ENCODE results near the gene SUN5. TPM values are rescaled to one million over a fixed set of nuclear protein-coding genes. Genes with fewer than 3 reads are reported as not detected.
"Not testable (repeated sequence)": the region's sequence is repeated elsewhere in the genome, so short reads cannot be mapped to it uniquely, and the experiment has no call there.

The SUN5 gene
- polyA plus RNA-seq, 4 donors: not detected

DNA sequence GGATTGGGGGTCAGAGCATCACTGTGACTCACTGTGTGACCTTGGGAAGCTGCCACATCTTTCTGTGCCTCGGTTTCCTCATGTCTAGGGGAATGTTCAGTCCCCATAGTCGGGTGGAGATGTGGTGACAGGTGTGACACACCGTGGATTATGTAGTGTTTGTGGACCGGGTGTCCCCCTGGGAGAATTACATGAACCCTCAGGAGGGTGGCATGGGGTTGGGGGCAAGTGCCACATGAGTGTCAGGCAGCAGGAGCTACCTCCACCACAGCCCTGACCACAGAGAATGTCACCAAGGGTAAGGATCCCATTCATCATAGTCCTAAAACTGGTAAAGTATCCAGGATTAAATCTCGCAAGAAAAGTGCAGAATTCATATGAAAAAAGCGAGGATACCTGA lies 23.2 kb downstream of the SUN5 start:
- DNase-seq (ENCODE audit: low read depth in 4 of 4, low spot score in 2 of 4): no peak

DNA sequence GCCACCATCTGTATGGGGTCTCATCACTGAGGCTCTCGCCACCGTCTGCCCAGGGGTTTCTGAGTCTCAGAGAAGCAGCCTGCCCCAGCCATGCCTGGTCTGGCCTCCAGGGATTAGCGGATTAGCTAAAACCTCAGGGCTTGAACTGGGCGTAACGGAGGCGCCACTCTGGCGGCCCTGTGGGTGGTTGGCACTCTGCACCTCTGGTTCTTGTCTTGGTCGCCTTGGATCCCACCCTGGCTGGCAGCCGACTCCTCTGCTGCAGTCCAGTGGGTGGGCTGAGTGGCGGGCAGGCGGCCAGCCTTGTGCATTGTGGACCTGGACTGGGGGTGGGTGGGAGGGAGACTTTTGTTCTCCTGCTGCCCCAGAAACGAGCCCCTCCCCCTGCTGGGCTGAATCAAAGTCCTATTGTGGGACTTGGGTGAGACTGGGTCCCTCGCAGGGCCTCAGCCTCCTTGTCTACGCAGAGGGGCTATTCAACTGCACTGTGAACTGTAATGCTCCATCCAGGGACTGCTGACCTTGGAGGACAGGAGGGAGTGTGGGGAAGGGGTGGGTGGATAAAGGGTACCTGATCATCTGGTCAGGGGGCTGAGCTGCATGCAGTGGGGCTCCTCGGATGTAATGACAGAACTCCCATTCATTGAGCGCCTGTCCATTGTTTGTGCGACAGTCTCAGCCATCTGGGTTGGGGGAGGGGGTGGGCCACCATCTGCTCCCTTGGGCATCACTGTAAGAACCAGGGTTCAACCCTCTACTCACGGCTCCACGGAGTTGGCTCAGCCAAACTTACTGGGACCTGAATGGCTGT lies 23.9 kb downstream of the SUN5 start:
- no peak for DNase-seq (ENCODE audit: low read depth in 4 of 4, low spot score in 2 of 4)

DNA sequence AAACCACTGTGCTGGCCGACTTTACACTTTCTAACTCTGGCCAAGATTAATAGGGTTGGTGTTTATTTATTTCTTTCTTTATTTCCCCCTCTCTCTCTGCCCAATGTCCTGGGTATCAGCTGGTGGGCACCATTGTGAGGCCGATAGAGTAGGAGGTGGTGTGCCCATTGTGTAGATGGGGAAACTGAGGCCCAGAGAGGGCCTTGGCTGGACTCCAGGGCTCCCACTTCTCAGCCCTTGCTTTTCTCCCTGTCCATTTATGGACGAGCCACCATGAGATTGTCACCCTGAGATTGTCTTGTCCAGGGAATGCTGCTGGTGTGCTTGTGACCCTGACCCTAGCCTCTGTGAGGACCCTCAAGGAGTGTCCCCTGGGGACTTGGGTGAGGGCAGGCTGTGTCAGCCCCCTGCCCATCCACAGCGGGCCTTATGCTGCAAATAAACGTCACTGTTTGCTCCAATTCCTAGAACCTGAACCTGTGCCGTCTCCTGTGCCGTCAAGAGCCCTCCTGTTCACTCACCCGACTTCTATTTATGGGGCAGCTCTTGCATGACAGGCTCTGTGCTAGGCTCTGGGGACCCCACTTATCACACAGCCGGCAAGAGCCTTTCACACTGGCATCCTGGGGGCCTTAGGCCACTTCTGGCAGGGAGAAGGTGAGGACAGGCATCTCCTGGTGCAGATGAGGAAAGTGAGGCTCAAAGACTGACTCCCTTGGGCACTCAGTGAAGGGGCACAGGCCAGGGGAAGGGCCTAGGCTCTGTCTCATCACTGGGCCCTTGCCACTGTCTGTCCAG lies 24.8 kb downstream of the SUN5 start:
- no peak for DNase-seq (ENCODE audit: low read depth in 4 of 4, low spot score in 2 of 4)

GRCh38 chr20:32978009-32978335 lies 26.3 kb downstream of the SUN5 start:
- DNase-seq (ENCODE audit: low read depth in 4 of 4, low spot score in 2 of 4): no peak

GRCh38 chr20:32977281-32978008 lies 26.8 kb downstream of the SUN5 start:
- no peak for DNase-seq (ENCODE audit: low read depth in 4 of 4, low spot score in 2 of 4)

DNA sequence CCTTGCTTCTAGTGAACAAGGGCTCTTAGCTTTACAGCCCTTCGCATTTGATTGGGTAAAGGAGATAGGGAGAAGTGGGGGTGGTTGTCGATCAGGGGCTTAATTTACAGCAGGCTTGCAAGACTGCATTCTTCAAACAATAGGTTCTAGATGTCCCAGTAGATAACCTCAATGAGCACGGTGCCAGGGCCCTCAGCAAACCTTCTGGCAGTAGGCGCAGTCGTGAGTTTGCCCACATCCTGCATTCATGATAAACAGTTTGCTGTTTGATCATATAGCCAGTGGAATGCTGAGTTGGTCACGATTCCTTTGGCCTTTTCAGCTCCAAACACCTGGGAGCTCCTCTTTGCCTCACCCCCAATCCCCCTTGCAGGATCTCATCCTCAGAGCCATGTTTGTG lies 27.5 kb downstream of the SUN5 start:
- no peak for DNase-seq (ENCODE audit: low read depth in 4 of 4, low spot score in 2 of 4)

DNA sequence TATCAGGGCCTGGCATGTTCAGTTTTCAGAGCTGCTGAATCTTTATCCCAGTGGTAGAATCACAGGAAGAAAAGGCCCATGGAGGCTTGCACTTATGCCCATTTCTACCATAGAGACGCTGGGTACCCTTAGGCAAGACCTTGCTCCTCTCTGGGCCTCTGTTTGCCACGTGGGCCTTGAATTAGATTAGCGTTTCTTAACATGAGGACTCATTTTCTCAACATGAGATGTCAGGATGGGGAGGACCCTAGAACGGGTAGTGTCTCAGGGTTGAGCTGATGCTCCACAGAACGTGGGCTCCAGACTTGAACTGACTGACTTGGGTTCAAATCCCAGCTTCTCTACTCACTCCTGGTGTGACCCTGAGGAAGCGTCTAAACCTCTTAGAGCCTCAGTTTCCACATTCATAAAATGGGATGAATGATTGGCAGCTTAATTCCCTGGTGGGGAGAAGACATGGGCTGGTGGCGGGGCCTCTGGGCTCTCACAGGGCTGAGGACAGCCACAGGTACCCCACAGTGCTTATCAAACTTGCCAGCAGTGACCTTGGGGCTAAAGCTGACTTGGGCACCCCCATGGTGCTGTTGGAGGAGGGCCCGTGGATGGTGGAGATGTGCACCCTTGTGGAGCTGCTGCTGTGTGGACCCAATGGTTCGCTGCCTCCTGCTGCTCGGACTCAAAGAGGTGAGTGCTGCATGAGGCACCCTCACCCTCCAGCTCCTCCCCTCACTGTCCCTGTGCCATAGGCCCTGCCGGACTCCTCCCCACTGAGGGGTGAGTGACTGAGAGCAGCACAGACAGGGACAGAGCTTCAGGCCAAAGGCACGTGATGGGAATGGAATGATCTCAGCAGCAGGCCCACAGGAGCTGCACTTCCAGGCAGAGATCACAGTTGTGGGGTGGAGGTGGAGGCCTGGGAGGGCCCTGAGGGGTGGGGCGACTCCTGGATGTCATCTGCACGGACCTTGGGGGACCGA lies 28.2 kb downstream of the SUN5 start:
- DNase-seq (ENCODE audit: low read depth in 4 of 4, low spot score in 2 of 4): no peak

DNA sequence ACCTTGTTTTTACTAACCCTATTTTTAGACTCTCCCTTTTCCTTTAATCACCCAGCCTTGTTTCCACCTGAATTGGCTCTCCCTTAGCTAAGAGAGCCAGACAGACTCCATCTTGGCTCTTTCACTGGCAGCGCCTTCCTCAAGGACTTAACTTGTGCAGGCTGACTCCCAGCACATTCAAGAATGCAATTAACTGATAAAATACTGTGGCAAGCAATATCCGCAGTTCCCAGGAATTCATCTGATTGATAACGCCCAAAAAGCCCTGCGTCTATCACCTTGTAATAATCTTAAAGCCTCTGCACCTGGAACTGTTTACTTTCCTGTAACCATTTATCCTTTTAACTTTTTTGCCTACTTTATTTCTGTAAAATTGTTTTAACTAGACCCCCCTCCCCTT lies 29.1 kb downstream of the SUN5 start:
- not testable (repeated sequence) for DNase-seq (ENCODE audit: low read depth in 4 of 4, low spot score in 2 of 4)

DNA sequence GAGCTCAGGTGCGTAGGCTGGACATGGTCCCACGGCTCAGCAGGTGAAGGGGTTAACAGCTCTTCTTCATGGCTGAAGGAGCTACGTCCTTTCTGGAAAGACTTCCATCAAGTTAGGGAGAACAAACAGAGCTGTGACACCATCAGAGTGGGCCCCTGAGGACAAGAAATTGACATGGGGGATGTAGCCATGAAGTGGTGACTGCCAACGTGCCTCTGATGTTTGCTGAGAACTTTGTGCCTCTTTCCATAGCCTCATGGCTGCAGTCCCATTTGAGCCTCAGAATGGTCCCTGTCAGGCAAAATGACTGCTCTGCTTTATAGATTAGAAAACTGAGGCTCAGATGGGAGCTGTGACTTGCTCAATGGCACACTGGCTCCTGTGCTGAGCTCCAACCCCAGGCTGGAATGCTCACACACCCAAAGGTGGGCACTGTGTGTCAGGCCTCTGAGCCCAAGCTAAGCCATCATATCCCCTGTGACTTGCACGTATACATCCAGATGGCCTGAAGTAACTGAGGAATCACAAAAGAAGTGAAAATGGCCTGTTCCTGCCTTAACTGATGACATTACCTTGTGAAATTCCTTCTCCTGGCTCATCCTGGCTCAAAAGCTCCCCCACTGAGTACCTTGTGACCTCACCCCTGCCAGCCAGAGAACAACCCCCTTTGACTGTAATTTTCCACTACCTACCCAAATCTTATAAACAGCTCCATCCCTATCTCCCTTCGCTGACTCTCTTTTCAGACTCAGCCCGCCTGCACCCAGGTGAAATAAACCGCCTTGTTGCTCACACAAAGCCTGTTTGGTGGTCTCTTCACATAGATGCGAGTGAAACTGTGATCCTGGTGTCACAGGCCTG lies 29.8 kb downstream of the SUN5 start:
- not testable (repeated sequence) for DNase-seq (ENCODE audit: low read depth in 4 of 4, low spot score in 2 of 4)

DNA sequence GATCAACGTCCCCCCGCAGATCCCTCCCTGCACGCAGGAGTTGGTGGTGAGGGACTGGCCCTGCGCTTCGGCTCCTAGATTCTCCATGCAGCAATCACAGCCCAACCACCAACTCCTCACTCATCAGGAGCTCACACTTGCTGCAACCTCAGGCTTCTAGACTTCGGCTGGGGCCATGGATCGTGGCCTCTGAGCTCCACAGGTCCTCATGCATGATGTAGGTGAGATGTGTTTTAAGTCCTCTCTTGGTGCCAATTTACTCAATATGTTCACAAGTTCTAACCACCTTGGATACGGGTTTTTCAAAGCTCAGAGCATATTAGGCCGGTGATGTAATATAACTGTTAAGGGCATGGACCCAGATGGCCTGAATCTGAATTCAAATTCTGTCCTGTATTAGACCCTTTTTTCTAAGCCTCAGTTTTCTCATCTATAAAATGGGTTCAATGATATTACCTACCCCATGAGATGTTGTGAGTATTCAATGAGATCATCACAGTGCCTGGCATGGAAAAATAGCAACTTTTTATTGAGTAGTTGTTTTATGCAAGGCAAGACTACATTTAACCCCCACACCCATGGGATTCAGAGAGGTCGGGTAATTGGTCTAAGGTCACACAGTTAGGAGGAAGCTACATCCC lies 31.0 kb downstream of the SUN5 start:
- no peak for DNase-seq (ENCODE audit: low read depth in 4 of 4, low spot score in 2 of 4)

GRCh38 chr20:32972181-32973076 lies 31.8 kb downstream of the SUN5 start:
- DNase-seq (ENCODE audit: low read depth in 4 of 4, low spot score in 2 of 4): no peak

DNA sequence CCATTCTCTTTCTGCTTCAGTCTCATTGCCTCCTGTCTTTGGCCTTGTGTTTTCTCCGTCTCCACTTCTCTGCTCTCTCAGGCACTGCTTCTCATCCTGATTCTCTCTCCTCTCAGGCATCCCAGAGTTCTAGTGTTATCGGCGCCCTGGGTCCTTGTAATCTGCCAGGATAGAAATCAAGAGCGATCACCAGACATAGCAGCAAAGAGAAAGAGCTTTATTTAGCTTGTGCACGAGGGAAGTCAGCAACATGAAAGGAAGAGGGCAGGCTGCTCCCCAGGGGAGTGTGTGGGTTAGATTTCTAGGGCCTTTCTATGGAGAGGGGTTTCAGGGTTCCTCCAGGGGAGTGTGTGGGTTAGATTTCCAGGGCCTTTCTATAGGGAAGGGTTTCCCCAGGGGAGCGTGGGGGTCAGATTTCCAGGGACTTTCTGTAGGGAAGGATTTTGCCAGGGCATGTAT lies 32.5 kb downstream of the SUN5 start:
- no peak for DNase-seq (ENCODE audit: low read depth in 4 of 4, low spot score in 2 of 4)

- DNase-seq (ENCODE audit: low read depth in 4 of 4, low spot score in 2 of 4): no peak
Measured at GRCh38 chr20:32970973-32971300, 33.3 kb downstream of the SUN5 start.

DNA sequence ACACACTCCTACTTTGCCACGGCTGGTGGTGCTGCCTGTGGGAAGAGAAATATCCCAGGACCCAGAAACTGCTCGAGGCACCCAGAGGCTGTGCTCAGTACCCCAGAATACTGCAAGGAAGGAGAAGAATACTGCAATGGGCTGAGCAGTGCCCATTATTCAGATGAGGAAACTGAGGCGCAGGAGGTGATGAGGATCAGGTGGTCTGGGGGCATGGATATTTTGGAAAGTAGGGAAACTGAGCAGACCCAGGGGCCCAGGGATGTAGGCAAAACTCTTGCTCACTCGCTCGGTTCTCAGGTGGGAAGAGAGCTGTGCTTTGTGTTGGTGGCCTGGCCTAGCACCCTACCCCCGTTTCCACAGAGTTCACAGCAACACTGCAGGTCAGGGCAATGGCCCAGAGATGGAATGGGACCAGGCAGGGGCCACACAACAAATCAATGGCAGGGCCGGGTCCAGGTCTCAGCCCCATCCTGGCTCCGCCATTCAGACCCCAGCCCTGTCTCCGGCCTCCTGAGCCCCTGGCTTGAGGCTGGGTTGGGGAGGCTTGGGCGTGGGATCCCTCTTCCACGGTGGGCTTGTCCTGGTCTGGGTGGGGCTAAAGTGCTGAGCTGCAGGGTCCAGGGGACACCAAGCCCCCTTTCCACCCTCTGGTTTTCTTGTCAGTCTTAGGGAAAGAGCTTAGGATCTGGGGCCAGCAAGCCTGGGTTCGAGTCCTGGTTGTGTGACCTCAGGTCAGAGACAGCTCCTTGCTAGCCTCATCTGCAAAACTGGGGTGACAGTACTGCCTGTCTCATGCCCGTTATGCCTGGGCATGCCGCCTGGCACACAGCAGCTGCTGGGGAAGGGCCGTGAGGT lies 33.9 kb downstream of the SUN5 start:
- DNase-seq (ENCODE audit: low read depth in 4 of 4, low spot score in 2 of 4): no peak

DNA sequence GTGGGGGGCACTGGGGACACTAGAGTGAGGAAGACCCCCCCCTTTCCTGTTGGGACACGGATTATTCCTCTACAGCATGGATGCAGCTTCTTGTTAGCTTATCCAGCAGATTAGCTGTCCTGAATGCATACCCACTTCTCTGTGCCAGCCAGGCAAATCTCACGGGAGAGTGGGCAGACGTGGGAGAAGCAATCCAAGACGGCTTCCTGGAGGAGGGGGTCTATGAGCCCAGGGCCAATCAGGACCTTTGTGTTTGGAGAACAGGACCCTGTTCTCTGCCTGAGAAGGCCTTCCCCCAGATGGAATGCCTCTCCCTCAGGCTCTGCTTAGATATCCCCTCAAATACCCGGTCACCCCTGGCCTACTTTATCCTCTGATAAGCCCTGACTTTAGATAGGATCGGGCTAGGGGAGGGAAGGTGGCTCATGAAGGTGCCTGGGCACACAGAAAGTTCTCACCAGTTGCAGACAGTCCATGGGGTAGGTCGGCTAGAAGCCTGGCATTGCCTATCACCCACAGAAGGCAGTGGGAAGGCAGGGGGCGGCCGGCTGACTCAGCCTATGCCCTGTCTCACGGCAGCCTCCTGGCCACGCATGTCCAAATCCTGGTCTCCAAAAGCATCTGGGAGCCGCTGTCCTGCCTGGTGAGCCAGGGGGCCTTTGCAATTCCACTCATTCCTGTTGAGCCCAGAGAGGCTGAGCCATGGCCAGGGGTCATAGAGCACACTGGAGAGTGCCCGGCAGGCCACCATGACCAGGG lies 34.7 kb downstream of the SUN5 start:
- no peak for DNase-seq (ENCODE audit: low read depth in 4 of 4, low spot score in 2 of 4)
